HepG2 (cell line): ENCODE data around the gene ECPAS. TPM values are rescaled to one million over a fixed set of nuclear protein-coding genes. Genes with fewer than 3 reads are reported as not detected.

Experiments
- ARNTL ChIP-seq: sonication (generic); formaldehyde crosslinking; IDR thresholded peaks from 2 replicates; pipeline ENCODE4 v1.4.0; 2020; ENCODE audit warnings: mild to moderate bottlenecking, missing genetic modification reagents
- ATAD3A ChIP-seq: sonication (generic); formaldehyde crosslinking; IDR thresholded peaks from 2 replicates; pipeline ENCODE4 v1.4.0; 2020; ENCODE audit warnings: missing genetic modification reagents
- ATRX ChIP-seq: sonication (generic); formaldehyde crosslinking; IDR thresholded peaks from 2 replicates; pipeline ENCODE4 v1.4.0; 2020; ENCODE audit warnings: missing genetic modification reagents, borderline replicate concordance
- FLYWCH1 ChIP-seq: sonication (generic); formaldehyde crosslinking; IDR thresholded peaks from 2 replicates; pipeline ENCODE4 v1.8.1; 2023; ENCODE audit warnings: mild to moderate bottlenecking, missing genetic modification reagents
- GTF3A ChIP-seq: sonication (generic); formaldehyde crosslinking; conservative IDR thresholded peaks from 2 replicates; pipeline ENCODE4 v1.4.0; 2020; ENCODE audit warnings: mild to moderate bottlenecking, missing genetic modification reagents
- HMG20A ChIP-seq: IDR thresholded peaks from 2 replicates; pipeline ENCODE4 v1.6.1; 2016; ENCODE audit warnings: borderline replicate concordance
- ISL2 ChIP-seq: sonication (generic); formaldehyde crosslinking; IDR thresholded peaks from 2 replicates; pipeline ENCODE4 v1.5.0; 2020; ENCODE audit warnings: missing genetic modification reagents
- MAFG ChIP-seq: sonication (generic); formaldehyde crosslinking; IDR thresholded peaks from 2 replicates; pipeline ENCODE4 v1.5.1; 2020; ENCODE audit warnings: mild to moderate bottlenecking, missing genetic modification reagents
- MEIS2 ChIP-seq: sonication (generic); formaldehyde crosslinking; IDR thresholded peaks from 2 replicates; pipeline ENCODE4 v1.9.0; 2021; ENCODE audit warnings: mild to moderate bottlenecking, missing genetic modification reagents
- RARA ChIP-seq: IDR thresholded peaks from 2 replicates; pipeline ENCODE4 v1.6.1; 2016; ENCODE audit warnings: missing genetic modification reagents, missing compliant biosample characterization
- SATB2 ChIP-seq: sonication (generic); formaldehyde crosslinking; IDR thresholded peaks from 2 replicates; pipeline ENCODE4 v1.5.0; 2020; ENCODE audit warnings: missing genetic modification reagents
- ZFAT ChIP-seq: sonication (generic); formaldehyde crosslinking; conservative IDR thresholded peaks from 2 replicates; pipeline ENCODE4 v1.8.1; 2023; ENCODE audit warnings: missing genetic modification reagents, inconsistent platforms
- ZNF343 ChIP-seq: sonication (generic); formaldehyde crosslinking; IDR thresholded peaks from 2 replicates; pipeline ENCODE4 v1.4.0; 2020; ENCODE audit warnings: mild to moderate bottlenecking, missing genetic modification reagents
- ZNF563 ChIP-seq: sonication (generic); formaldehyde crosslinking; IDR thresholded peaks from 2 replicates; pipeline ENCODE4 v1.8.0; 2022; ENCODE audit warnings: mild to moderate bottlenecking, moderate library complexity, missing genetic modification reagents
- ZNF629 ChIP-seq: sonication (generic); formaldehyde crosslinking; conservative IDR thresholded peaks from 2 replicates; pipeline ENCODE4 v1.5.0; 2020; ENCODE audit warnings: missing genetic modification reagents
- ZNF883 ChIP-seq: sonication (generic); formaldehyde crosslinking; IDR thresholded peaks from 2 replicates; pipeline ENCODE4 v1.5.1; 2020; ENCODE audit warnings: mild to moderate bottlenecking, missing genetic modification reagents; ENCODE audit errors: not compliant biosample characterization
- polyA plus RNA-seq, 8 experiments: library from polyadenylated mRNA; depleted of rRNA in 3 of 8; stranded (reverse) in 7 of 8; unstranded in 1 of 8; fragments of >200 nt; fragmentation: Illumina TruSeq in 4 of 8; extraction: Trizol in 4 of 8; gene quantifications; 2 replicates each; pipeline versions ENCODE4 v1.2.1 to v1.2.3, GENCODE V29; 2011 to 2016; ENCODE audit warnings: low read depth in 4 of 8, missing spikeins in 1 of 8, mixed read lengths in 1 of 8; ENCODE audit not compliant: insufficient read depth in 1 of 8
- total RNA-seq, 5 experiments: library from RNA; depleted of rRNA; stranded (reverse); fragments of >200 nt; fragmentation: Illumina TruSeq; extraction: Trizol; gene quantifications; 2 replicates each; pipeline ENCODE4 v1.2.3, GENCODE V29; 2016; ENCODE audit warnings: low read depth in 1 of 5
- TF ChIP-seq, protein P1 (sequence below): sonication (generic); formaldehyde crosslinking; conservative IDR thresholded peaks from 2 replicates; pipeline ENCODE4 v1.8.0; 2022; ENCODE audit warnings: mild to moderate bottlenecking, moderate library complexity, missing genetic modification reagents
- TF ChIP-seq, protein P2 (sequence below): sonication (generic); formaldehyde crosslinking; IDR thresholded peaks from 2 replicates; pipeline ENCODE4 v1.4.0; 2020; ENCODE audit warnings: mild to moderate bottlenecking, missing genetic modification reagents, borderline replicate concordance
- TF ChIP-seq, protein P3 (sequence below): sonication (generic); formaldehyde crosslinking; IDR thresholded peaks from 2 replicates; pipeline ENCODE4 v1.4.0; 2020; ENCODE audit warnings: missing genetic modification reagents
- TF ChIP-seq, protein P4 (sequence below): sonication (generic); formaldehyde crosslinking; conservative IDR thresholded peaks from 2 replicates; pipeline ENCODE4 v1.4.0; 2020; ENCODE audit warnings: mild to moderate bottlenecking, missing genetic modification reagents, moderate library complexity

ECPAS gene
- total and polyA plus RNA-seq, 2 of the 13 experiments (the other 11 are each of a cell fraction or from before 2014, with no cell fraction given): 35.3 to 58.0 TPM

DNA sequence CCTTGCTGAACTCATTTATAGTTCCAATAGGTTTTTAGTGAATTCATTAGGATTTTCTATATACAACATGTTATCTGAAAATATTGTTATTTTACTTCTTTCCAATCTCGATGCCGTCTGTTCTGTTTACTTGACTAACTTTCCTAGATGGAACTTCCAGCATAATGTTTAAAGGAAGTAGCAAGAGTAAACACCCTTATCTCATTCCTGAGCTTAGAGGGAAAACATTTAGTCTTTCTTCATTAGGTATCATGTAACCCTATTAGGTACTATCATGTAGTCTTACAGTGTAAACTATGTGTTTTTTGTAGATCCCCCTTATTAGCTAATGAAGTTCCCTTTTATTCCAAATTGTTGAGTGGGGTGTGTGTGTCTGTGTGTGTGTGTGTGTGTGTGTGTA is 131.6 kb downstream of the ECPAS start (continued):
- TF ChIP-seq, protein P1, sequence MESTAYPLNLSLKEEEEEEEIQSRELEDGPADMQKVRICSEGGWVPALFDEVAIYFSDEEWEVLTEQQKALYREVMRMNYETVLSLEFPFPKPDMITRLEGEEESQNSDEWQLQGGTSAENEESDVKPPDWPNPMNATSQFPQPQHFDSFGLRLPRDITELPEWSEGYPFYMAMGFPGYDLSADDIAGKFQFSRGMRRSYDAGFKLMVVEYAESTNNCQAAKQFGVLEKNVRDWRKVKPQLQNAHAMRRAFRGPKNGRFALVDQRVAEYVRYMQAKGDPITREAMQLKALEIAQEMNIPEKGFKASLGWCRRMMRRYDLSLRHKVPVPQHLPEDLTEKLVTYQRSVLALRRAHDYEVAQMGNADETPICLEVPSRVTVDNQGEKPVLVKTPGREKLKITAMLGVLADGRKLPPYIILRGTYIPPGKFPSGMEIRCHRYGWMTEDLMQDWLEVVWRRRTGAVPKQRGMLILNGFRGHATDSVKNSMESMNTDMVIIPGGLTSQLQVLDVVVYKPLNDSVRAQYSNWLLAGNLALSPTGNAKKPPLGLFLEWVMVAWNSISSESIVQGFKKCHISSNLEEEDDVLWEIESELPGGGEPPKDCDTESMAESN: no peak
- TF ChIP-seq, protein P2, sequence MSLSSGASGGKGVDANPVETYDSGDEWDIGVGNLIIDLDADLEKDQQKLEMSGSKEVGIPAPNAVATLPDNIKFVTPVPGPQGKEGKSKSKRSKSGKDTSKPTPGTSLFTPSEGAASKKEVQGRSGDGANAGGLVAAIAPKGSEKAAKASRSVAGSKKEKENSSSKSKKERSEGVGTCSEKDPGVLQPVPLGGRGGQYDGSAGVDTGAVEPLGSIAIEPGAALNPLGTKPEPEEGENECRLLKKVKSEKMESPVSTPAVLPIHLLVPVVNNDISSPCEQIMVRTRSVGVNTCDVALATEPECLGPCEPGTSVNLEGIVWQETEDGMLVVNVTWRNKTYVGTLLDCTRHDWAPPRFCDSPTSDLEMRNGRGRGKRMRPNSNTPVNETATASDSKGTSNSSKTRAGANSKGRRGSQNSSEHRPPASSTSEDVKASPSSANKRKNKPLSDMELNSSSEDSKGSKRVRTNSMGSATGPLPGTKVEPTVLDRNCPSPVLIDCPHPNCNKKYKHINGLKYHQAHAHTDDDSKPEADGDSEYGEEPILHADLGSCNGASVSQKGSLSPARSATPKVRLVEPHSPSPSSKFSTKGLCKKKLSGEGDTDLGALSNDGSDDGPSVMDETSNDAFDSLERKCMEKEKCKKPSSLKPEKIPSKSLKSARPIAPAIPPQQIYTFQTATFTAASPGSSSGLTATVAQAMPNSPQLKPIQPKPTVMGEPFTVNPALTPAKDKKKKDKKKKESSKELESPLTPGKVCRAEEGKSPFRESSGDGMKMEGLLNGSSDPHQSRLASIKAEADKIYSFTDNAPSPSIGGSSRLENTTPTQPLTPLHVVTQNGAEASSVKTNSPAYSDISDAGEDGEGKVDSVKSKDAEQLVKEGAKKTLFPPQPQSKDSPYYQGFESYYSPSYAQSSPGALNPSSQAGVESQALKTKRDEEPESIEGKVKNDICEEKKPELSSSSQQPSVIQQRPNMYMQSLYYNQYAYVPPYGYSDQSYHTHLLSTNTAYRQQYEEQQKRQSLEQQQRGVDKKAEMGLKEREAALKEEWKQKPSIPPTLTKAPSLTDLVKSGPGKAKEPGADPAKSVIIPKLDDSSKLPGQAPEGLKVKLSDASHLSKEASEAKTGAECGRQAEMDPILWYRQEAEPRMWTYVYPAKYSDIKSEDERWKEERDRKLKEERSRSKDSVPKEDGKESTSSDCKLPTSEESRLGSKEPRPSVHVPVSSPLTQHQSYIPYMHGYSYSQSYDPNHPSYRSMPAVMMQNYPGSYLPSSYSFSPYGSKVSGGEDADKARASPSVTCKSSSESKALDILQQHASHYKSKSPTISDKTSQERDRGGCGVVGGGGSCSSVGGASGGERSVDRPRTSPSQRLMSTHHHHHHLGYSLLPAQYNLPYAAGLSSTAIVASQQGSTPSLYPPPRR (CRISPR knock-in tag): peak; percentile 94
- TF ChIP-seq, protein P3, sequence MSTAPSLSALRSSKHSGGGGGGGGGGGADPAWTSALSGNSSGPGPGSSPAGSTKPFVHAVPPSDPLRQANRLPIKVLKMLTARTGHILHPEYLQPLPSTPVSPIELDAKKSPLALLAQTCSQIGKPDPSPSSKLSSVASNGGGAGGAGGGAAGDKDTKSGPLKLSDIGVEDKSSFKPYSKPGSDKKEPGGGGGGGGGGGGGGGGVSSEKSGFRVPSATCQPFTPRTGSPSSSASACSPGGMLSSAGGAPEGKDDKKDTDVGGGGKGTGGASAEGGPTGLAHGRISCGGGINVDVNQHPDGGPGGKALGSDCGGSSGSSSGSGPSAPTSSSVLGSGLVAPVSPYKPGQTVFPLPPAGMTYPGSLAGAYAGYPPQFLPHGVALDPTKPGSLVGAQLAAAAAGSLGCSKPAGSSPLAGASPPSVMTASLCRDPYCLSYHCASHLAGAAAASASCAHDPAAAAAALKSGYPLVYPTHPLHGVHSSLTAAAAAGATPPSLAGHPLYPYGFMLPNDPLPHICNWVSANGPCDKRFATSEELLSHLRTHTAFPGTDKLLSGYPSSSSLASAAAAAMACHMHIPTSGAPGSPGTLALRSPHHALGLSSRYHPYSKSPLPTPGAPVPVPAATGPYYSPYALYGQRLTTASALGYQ: 0 out of 2 replicates have a peak, but pooled peaks have one; percentile 33
- TF ChIP-seq ATAD3A (CRISPR knock-in tag) (no peak), ARNTL (no peak), ZNF883 (no peak), RARA (CRISPR knock-in tag) (peak; percentile 68), ZNF629 (CRISPR knock-in tag) (no peak), GTF3A (CRISPR knock-in tag) (no peak), ZFAT (CRISPR knock-in tag) (no peak), ISL2 (CRISPR knock-in tag) (0 out of 2 replicates have a peak, but pooled peaks have one; percentile 24), FLYWCH1 (CRISPR knock-in tag) (no peak), HMG20A (CRISPR knock-in tag) (peak; percentile 92), MAFG (no peak), SATB2 (CRISPR knock-in tag) (peak; percentile 63; the same call in 1 of the 2 replicates), ZNF563 (CRISPR knock-in tag) (no peak), ZNF343 (CRISPR knock-in tag) (no peak), MEIS2 (CRISPR knock-in tag) (no peak), ATRX (CRISPR knock-in tag) (no peak)
- TF ChIP-seq, protein P4, sequence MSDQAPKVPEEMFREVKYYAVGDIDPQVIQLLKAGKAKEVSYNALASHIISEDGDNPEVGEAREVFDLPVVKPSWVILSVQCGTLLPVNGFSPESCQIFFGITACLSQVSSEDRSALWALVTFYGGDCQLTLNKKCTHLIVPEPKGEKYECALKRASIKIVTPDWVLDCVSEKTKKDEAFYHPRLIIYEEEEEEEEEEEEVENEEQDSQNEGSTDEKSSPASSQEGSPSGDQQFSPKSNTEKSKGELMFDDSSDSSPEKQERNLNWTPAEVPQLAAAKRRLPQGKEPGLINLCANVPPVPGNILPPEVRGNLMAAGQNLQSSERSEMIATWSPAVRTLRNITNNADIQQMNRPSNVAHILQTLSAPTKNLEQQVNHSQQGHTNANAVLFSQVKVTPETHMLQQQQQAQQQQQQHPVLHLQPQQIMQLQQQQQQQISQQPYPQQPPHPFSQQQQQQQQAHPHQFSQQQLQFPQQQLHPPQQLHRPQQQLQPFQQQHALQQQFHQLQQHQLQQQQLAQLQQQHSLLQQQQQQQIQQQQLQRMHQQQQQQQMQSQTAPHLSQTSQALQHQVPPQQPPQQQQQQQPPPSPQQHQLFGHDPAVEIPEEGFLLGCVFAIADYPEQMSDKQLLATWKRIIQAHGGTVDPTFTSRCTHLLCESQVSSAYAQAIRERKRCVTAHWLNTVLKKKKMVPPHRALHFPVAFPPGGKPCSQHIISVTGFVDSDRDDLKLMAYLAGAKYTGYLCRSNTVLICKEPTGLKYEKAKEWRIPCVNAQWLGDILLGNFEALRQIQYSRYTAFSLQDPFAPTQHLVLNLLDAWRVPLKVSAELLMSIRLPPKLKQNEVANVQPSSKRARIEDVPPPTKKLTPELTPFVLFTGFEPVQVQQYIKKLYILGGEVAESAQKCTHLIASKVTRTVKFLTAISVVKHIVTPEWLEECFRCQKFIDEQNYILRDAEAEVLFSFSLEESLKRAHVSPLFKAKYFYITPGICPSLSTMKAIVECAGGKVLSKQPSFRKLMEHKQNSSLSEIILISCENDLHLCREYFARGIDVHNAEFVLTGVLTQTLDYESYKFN (CRISPR knock-in tag): peak; percentile 40
